ENCODE results near the gene ASH1L.

The ASH1L gene

GRCh38 chr1:155322953-155323728 is 239.5 kb downstream of the ASH1L start:
- ChIA-PET POLR2A (interaction anchor here (0.5 to 6.0 kb wide), 26 partner anchors 10 to 181 kb away, joined by 3 to 43 read pairs (median 5); partner anchors contain the start of genes CLK2, ENTREP3, FDPS and HCN3), CTCF (interaction anchor here (0.6 to 7.5 kb wide), 10 partner anchors 10 to 267 kb away, joined by 3 to 62 read pairs (median 4); no protein-coding TSS in a partner anchor)
- peak; percentile 93 for DNase-seq (ENCODE audit: extremely low spot score)
- TF ChIP-seq ZNF384 (IDR thresholded peaks at IDR 0.05) (no peak), HDGF (IDR thresholded peaks at IDR 0.05; ENCODE audit: borderline replicate concordance) (peak; percentile 81; the same call in 1 of the 2 replicates), FOXA1 (IDR thresholded peaks at IDR 0.05) (no peak), SUZ12 (IDR thresholded peaks at IDR 0.05) (no peak), ARNT (IDR thresholded peaks at IDR 0.05) (no peak), LEF1 (IDR thresholded peaks at IDR 0.05; ENCODE audit: borderline replicate concordance) (no peak), BHLHE40 (IDR thresholded peaks at IDR 0.05; ENCODE audit: borderline replicate concordance) (no peak), PKNOX1 (IDR thresholded peaks at IDR 0.05) (peak; percentile 39; the same call in 1 of the 2 replicates), ELF4 (IDR thresholded peaks at IDR 0.05) (no peak), FOXM1 (IDR thresholded peaks at IDR 0.05; ENCODE audit: borderline replicate concordance) (no peak), SP1 (IDR thresholded peaks at IDR 0.05) (no peak), NFRKB (IDR thresholded peaks at IDR 0.05) (no peak), FOXK2 (IDR thresholded peaks at IDR 0.05) (no peak), L3MBTL2 (conservative IDR thresholded peaks at IDR 0.05) (peak; percentile 56), TARDBP (IDR thresholded peaks at IDR 0.05) (no peak), CTBP1 (IDR thresholded peaks at IDR 0.05; ENCODE audit: borderline replicate concordance) (no peak)

GRCh38 chr1:155322571-155322952 is 240.0 kb downstream of the ASH1L start:
- ChIA-PET CTCF (interaction anchor here (0.6 to 7.5 kb wide), 5 partner anchors 10 to 231 kb away, joined by 3 to 62 read pairs (median 5); no protein-coding TSS in a partner anchor), POLR2A (interaction anchor here (1.0 to 6.0 kb wide), 11 partner anchors 11 to 128 kb away, joined by 3 to 43 read pairs (median 7); partner anchors contain the start of genes CLK2, ENTREP3, FDPS and SCAMP3)
- TF ChIP-seq ARNT (IDR thresholded peaks at IDR 0.05), result no peak
- TF ChIP-seq SUZ12 (IDR thresholded peaks at IDR 0.05), result no peak
- no peak for TF ChIP-seq LEF1 (IDR thresholded peaks at IDR 0.05; ENCODE audit: borderline replicate concordance)
- TF ChIP-seq FOXA1 (IDR thresholded peaks at IDR 0.05), result no peak
- TF ChIP-seq ELF4 (IDR thresholded peaks at IDR 0.05), result no peak
- TF ChIP-seq BHLHE40 (IDR thresholded peaks at IDR 0.05; ENCODE audit: borderline replicate concordance), result no peak
- TF ChIP-seq FOXM1 (IDR thresholded peaks at IDR 0.05; ENCODE audit: borderline replicate concordance), result no peak
- no peak for TF ChIP-seq L3MBTL2 (conservative IDR thresholded peaks at IDR 0.05)
- no peak for TF ChIP-seq ZNF384 (IDR thresholded peaks at IDR 0.05)
- no peak for TF ChIP-seq TARDBP (IDR thresholded peaks at IDR 0.05)
- TF ChIP-seq PKNOX1 (IDR thresholded peaks at IDR 0.05), result no peak
- TF ChIP-seq CTBP1 (IDR thresholded peaks at IDR 0.05; ENCODE audit: borderline replicate concordance), result no peak
- TF ChIP-seq HDGF (IDR thresholded peaks at IDR 0.05; ENCODE audit: borderline replicate concordance), result no peak
- peak; percentile 49 for DNase-seq (ENCODE audit: extremely low spot score)

GRCh38 chr1:155321639-155322503 is 240.7 kb downstream of the ASH1L start:
- POLR2A ChIA-PET, result interaction anchor here (1.0 to 6.0 kb wide), 11 partner anchors 10 to 128 kb away, joined by 3 to 43 read pairs (median 7); partner anchors contain the start of genes CLK2, ENTREP3, FDPS and SCAMP3
- no peak for DNase-seq (ENCODE audit: extremely low spot score)
- TF ChIP-seq FOXM1 (IDR thresholded peaks at IDR 0.05; ENCODE audit: borderline replicate concordance), result no peak
- no peak for TF ChIP-seq FOXK2 (IDR thresholded peaks at IDR 0.05)
- TF ChIP-seq L3MBTL2 (conservative IDR thresholded peaks at IDR 0.05), result no peak
- TF ChIP-seq ZNF384 (IDR thresholded peaks at IDR 0.05), result no peak
- TF ChIP-seq TARDBP (IDR thresholded peaks at IDR 0.05), result no peak
- no peak for TF ChIP-seq BHLHE40 (IDR thresholded peaks at IDR 0.05; ENCODE audit: borderline replicate concordance)
- TF ChIP-seq SP1 (IDR thresholded peaks at IDR 0.05), result no peak
- TF ChIP-seq NFRKB (IDR thresholded peaks at IDR 0.05), result no peak
- no peak for TF ChIP-seq ELF4 (IDR thresholded peaks at IDR 0.05)
- no peak for TF ChIP-seq CTBP1 (IDR thresholded peaks at IDR 0.05; ENCODE audit: borderline replicate concordance)
- no peak for TF ChIP-seq HDGF (IDR thresholded peaks at IDR 0.05; ENCODE audit: borderline replicate concordance)
- no peak for TF ChIP-seq FOXA1 (IDR thresholded peaks at IDR 0.05)
- CTCF ChIA-PET, result interaction anchor here (0.6 to 7.5 kb wide), 5 partner anchors 9 to 230 kb away, joined by 3 to 62 read pairs (median 5); no protein-coding TSS in a partner anchor

GRCh38 chr1:155320661-155321617 is 241.7 kb downstream of the ASH1L start, which contains the start of gene RUSC1:
Gene RUSC1 (plus strand): TSS chr1:155320894. CDS start chr1:155321774, 880 bp downstream.
- CTCF ChIA-PET, result interaction anchor here (7.5 kb wide), 1 partner anchor 70 kb away, joined by 62 read pairs; no protein-coding TSS in a partner anchor
- TF ChIP-seq ZNF384 (IDR thresholded peaks at IDR 0.05), result no peak
- no peak for DNase-seq (ENCODE audit: extremely low spot score)
- POLR2A ChIA-PET, result interaction anchor here (1.0 to 6.0 kb wide), 10 partner anchors 9 to 126 kb away, joined by 3 to 43 read pairs (median 6); partner anchors contain the start of genes CLK2 and SCAMP3

- CTCF ChIA-PET, result interaction anchor here (7.5 kb wide), 1 partner anchor 69 kb away, joined by 62 read pairs; no protein-coding TSS in a partner anchor
- POLR2A ChIA-PET, result interaction anchor here (1.0 to 1.2 kb wide), 4 partner anchors 13 to 126 kb away, joined by 3 to 4 read pairs (median 3); partner anchors contain the start of gene SCAMP3
- TF ChIP-seq LEF1 (IDR thresholded peaks at IDR 0.05; ENCODE audit: borderline replicate concordance) (no peak), SP1 (IDR thresholded peaks at IDR 0.05) (no peak), TARDBP (IDR thresholded peaks at IDR 0.05) (no peak)
- DNase-seq (ENCODE audit: extremely low spot score), result no peak
These were observed 242.4 kb downstream of the ASH1L start for GRCh38 chr1:155320252-155320651.
